H9 (cell line): ENCODE measurements around the gene ACOT2. TPM values are rescaled to one million over a fixed set of nuclear protein-coding genes. Genes with fewer than 3 reads are reported as not detected.
"Not testable (repeated sequence)": the region's sequence is repeated elsewhere in the genome, so short reads cannot be mapped to it uniquely, and the experiment has no call there.

Experiments
- DNase-seq: peaks from one replicate; pipeline ENCODE4 v3.0.0-alpha.2; 2017
- H2AFZ ChIP-seq: one replicate; pipeline ENCODE4 v1.6.1; 2013; ENCODE audit warnings: mild to moderate bottlenecking, low read length, control low read depth, moderate library complexity
- H2AK5ac ChIP-seq: 2 replicates; pipeline ENCODE4 v1.6.1; 2013; ENCODE audit warnings: low read length, control low read depth, mixed read lengths; ENCODE audit not compliant: insufficient read length
- H2BK120ac ChIP-seq: one replicate; pipeline ENCODE4 v1.6.1; 2013; ENCODE audit warnings: low read depth, mild to moderate bottlenecking, low read length, control low read depth, inconsistent platforms; ENCODE audit not compliant: poor library complexity, severe bottlenecking
- H2BK12ac ChIP-seq: 2 replicates; pipeline ENCODE4 v1.6.1; 2013; ENCODE audit warnings: low read length, control low read depth, mixed read lengths, low read depth; ENCODE audit not compliant: insufficient read length
- H2BK15ac ChIP-seq: 2 replicates; pipeline ENCODE4 v1.6.1; 2013; ENCODE audit warnings: low read depth, low read length, control low read depth
- H2BK20ac ChIP-seq: one replicate; pipeline ENCODE4 v1.6.1; 2013; ENCODE audit warnings: low read depth, mild to moderate bottlenecking, low read length, control low read depth, inconsistent platforms; ENCODE audit not compliant: poor library complexity, severe bottlenecking
- H2BK5ac ChIP-seq: 2 replicates; pipeline ENCODE4 v1.6.1; 2013; ENCODE audit warnings: low read length, control low read depth, mixed read lengths; ENCODE audit not compliant: insufficient read length
- H3K14ac ChIP-seq: 2 replicates; pipeline ENCODE4 v1.6.1; 2013; ENCODE audit warnings: low read length, control low read depth; ENCODE audit not compliant: insufficient read depth
- H3K18ac ChIP-seq: 2 replicates; pipeline ENCODE4 v1.6.1; 2013; ENCODE audit warnings: low read depth, mild to moderate bottlenecking, mixed read lengths, low read length, control low read depth; ENCODE audit not compliant: insufficient read length
- H3K23ac ChIP-seq: 2 replicates; pipeline ENCODE4 v1.6.1; 2013; ENCODE audit warnings: low read length, control low read depth, mixed read lengths, low read depth; ENCODE audit not compliant: insufficient read length
- H3K23me2 ChIP-seq: 2 replicates; pipeline ENCODE4 v1.6.1; 2013; ENCODE audit warnings: low read depth, mild to moderate bottlenecking, mixed read lengths, low read length, control low read depth; ENCODE audit not compliant: insufficient read length, poor library complexity, severe bottlenecking
- H3K27ac ChIP-seq: 2 replicates; pipeline ENCODE4 v1.5.1; 2013; ENCODE audit warnings: low read length, control low read depth, mixed read lengths, low read depth; ENCODE audit not compliant: insufficient read length
- H3K27me3 ChIP-seq: 2 replicates; pipeline ENCODE4 v1.6.1; 2013; ENCODE audit warnings: low read length, control low read depth, inconsistent platforms; ENCODE audit not compliant: insufficient read depth
- H3K4ac ChIP-seq: 2 replicates; pipeline ENCODE4 v1.6.1; 2013; ENCODE audit warnings: low read depth, mild to moderate bottlenecking, control low read depth, inconsistent platforms, low read length, moderate library complexity
- H3K4me1 ChIP-seq: 2 replicates; pipeline ENCODE4 v1.6.1; 2013; ENCODE audit warnings: low read length, control low read depth, inconsistent platforms; ENCODE audit not compliant: insufficient read depth
- H3K4me2 ChIP-seq: 2 replicates; pipeline ENCODE4 v1.6.1; 2013; ENCODE audit warnings: low read length, control low read depth, mixed read lengths; ENCODE audit not compliant: insufficient read length, insufficient read depth
- H3K56ac ChIP-seq: 2 replicates; pipeline ENCODE4 v1.6.1; 2013; ENCODE audit warnings: low read depth, mild to moderate bottlenecking, mixed read lengths, low read length, control low read depth; ENCODE audit not compliant: insufficient read length
- H3K79me1 ChIP-seq: 2 replicates; pipeline ENCODE4 v1.6.1; 2013; ENCODE audit warnings: low read depth, mild to moderate bottlenecking, moderate library complexity, low read length, control low read depth, inconsistent platforms; ENCODE audit not compliant: insufficient read depth, poor library complexity, severe bottlenecking
- H3K79me2 ChIP-seq: 2 replicates; pipeline ENCODE4 v1.6.1; 2013; ENCODE audit warnings: low read length, control low read depth, inconsistent platforms; ENCODE audit not compliant: insufficient read depth
- H3K9ac ChIP-seq: 2 replicates; pipeline ENCODE4 v1.6.1; 2013; ENCODE audit warnings: low read length, control low read depth, mixed read lengths; ENCODE audit not compliant: insufficient read length; ENCODE audit errors: extremely low read depth
- H3K9me3 ChIP-seq: one replicate; pipeline ENCODE4 v1.6.1; 2013; ENCODE audit warnings: low read depth, low read length, inconsistent platforms; ENCODE audit not compliant: control insufficient read depth
- H3T11ph ChIP-seq: one replicate; pipeline ENCODE4 v1.6.1; 2013; ENCODE audit warnings: mild to moderate bottlenecking, low read length, control low read depth, inconsistent platforms
- H4K20me1 ChIP-seq: one replicate; pipeline ENCODE4 v1.6.1; 2013; ENCODE audit not compliant: control insufficient read depth, insufficient read length, insufficient read depth
- H4K5ac ChIP-seq: 2 replicates; pipeline ENCODE4 v1.6.1; 2013; ENCODE audit warnings: low read depth, mild to moderate bottlenecking, mixed read lengths, low read length, control low read depth; ENCODE audit not compliant: insufficient read length
- H4K8ac ChIP-seq: replicated peaks from 2 replicates; pipeline ENCODE4 v1.6.1; 2013; ENCODE audit warnings: low read length, control low read depth, mixed read lengths, low read depth; ENCODE audit not compliant: insufficient read length
- H4K91ac ChIP-seq: 2 replicates; pipeline ENCODE4 v1.6.1; 2013; ENCODE audit warnings: low read depth, mild to moderate bottlenecking, moderate library complexity, mixed read lengths, low read length, control low read depth; ENCODE audit not compliant: insufficient read length
- H3K27ac Mint-ChIP-seq, 3 experiments: 2 replicates in 2 of 3; 3 replicates in 1 of 3; pipeline ENCODE4 v1.8.0; 2020 to 2021; ENCODE audit warnings: mixed read lengths in 3 of 3, mild to moderate bottlenecking in 1 of 3, moderate library complexity in 1 of 3
- H3K27me3 Mint-ChIP-seq: 2 replicates; pipeline ENCODE4 v1.8.0; 2021; ENCODE audit warnings: low read depth, mild to moderate bottlenecking, moderate library complexity, mixed read lengths
- H3K36me3 Mint-ChIP-seq, 3 experiments: 2 replicates in 2 of 3; 3 replicates in 1 of 3; pipeline ENCODE4 v1.8.0; 2020 to 2021; ENCODE audit warnings: low read depth in 3 of 3, mixed read lengths in 3 of 3; ENCODE audit not compliant: insufficient read depth in 1 of 3
- H3K4me1 Mint-ChIP-seq, 2 experiments: 2 replicates each; pipeline ENCODE4 v1.8.0; 2020; ENCODE audit warnings: mixed read lengths in 2 of 2
- H3K4me3 Mint-ChIP-seq, 2 experiments: 2 replicates in 1 of 2; 3 replicates in 1 of 2; pipeline ENCODE4 v1.8.0; 2020 to 2021; ENCODE audit warnings: mild to moderate bottlenecking in 2 of 2, mixed read lengths in 2 of 2, moderate library complexity in 1 of 2
- H3K9me3 Mint-ChIP-seq, 2 experiments: 2 replicates in 1 of 2; 3 replicates in 1 of 2; pipeline ENCODE4 v1.8.0; 2020; ENCODE audit warnings: mild to moderate bottlenecking in 2 of 2, mixed read lengths in 2 of 2, moderate library complexity in 1 of 2
- WGBS: extraction: QIAGEN DNeasy Blood & Tissue Kit; methylation state at CpG from one replicate; pipeline ENCODE4 v1.1.7; 2013; ENCODE audit warnings: missing lambda C conversion rate, low lambda C conversion rate, mixed read lengths; ENCODE audit not compliant: insufficient read length; ENCODE audit errors: extremely low coverage; 5-methylcytosine and 5-hydroxymethylcytosine counted together
- total RNA-seq: library from RNA; stranded (reverse); gene quantifications from 2 replicates; pipeline ENCODE4 v1.2.1, GENCODE V29; 2021

ACOT2 gene
- total RNA-seq, 1 experiment from 2014 or later = 10.2 TPM

GRCh38 chr14:73562696-73563095 is 6.3 kb upstream of the ACOT2 start:
- not testable (repeated sequence) for H3K23me2 ChIP-seq
- peaks cover 8 to 12% of the 10 kb centered on the region in 2 experiments for H3K4me1 Mint-ChIP-seq

DNA sequence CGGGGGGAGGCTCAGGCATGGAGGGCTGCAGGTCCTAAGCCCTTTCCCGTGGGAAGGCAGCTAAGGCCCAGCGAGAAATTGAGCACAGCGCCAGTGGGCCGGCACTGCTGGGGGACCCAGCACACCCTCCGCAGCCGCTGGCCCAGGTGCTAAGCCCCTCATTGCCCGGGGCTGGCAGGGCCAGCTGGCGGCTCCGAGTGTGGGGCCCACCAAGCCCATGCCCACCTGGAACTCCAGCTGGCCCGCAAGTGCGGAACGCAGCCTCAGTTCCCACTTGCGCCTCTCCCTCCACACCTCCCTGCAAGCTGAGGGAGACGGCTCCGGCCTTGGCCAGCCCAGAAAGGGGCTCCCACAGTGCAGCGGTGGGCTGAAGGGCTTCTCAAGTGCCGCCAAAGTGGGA is 2.6 kb upstream of the ACOT2 start:
- not testable (repeated sequence) for H2BK120ac ChIP-seq, H3K4me2 ChIP-seq, H4K20me1 ChIP-seq, H3K4me1 ChIP-seq, H2BK12ac ChIP-seq, H3K56ac ChIP-seq, H3K27ac Mint-ChIP-seq, H4K8ac ChIP-seq, H2AFZ ChIP-seq, H3K23me2 ChIP-seq, H3K9ac ChIP-seq, H3K9me3 ChIP-seq, H4K5ac ChIP-seq, H2AK5ac ChIP-seq, H3K27me3 ChIP-seq, H2BK5ac ChIP-seq, H3K79me1 ChIP-seq, DNase-seq, H3K14ac ChIP-seq, H3K27ac ChIP-seq, H2BK20ac ChIP-seq, H3K79me2 ChIP-seq, H3K18ac ChIP-seq, H3K4ac ChIP-seq, H3T11ph ChIP-seq, H4K91ac ChIP-seq, H2BK15ac ChIP-seq, H3K23ac ChIP-seq, H3K4me3 Mint-ChIP-seq
- Mint-ChIP-seq H3K36me3 (peaks cover 15 to 37% (median 28%) of the 10 kb centered on the region in 3 experiments), H3K9me3 (peaks cover 19 to 22% of the 10 kb centered on the region in 2 experiments), H3K27me3 (peaks cover 15% of the 10 kb centered on the region), H3K4me1 (peaks cover 23 to 31% of the 10 kb centered on the region in 2 experiments)
- WGBS = no CpG with 5 or more reads among the region's 18 CpGs

More at GRCh38 chr14:73562696-73563095, 6.3 kb upstream of the ACOT2 start:
- not testable (repeated sequence) for H2BK15ac ChIP-seq, H3K56ac ChIP-seq, H3K27ac ChIP-seq, H2BK120ac ChIP-seq, H3K4me3 Mint-ChIP-seq, H4K5ac ChIP-seq, H3T11ph ChIP-seq, DNase-seq, H3K9me3 ChIP-seq, H2AFZ ChIP-seq, H3K9ac ChIP-seq, H3K4me2 ChIP-seq, H4K8ac ChIP-seq, H3K23ac ChIP-seq, H3K4ac ChIP-seq, H2BK12ac ChIP-seq, H3K27me3 Mint-ChIP-seq, H3K79me1 ChIP-seq, H2AK5ac ChIP-seq, H3K18ac ChIP-seq, H3K4me1 ChIP-seq, H3K27me3 ChIP-seq, H2BK20ac ChIP-seq, H3K27ac Mint-ChIP-seq, H4K91ac ChIP-seq, H3K79me2 ChIP-seq, H4K20me1 ChIP-seq, H2BK5ac ChIP-seq, H3K14ac ChIP-seq
- Mint-ChIP-seq H3K9me3 (peaks cover 20% of the 10 kb centered on the region in 2 experiments), H3K36me3 (peaks cover 15 to 36% (median 27%) of the 10 kb centered on the region in 3 experiments)
- no CpG with 5 or more reads among the region's 6 CpGs for WGBS
